Upper lobe of left lung (tissue), 4 donors: ENCODE data around the gene NFASC.

ENCODE experiments used
- CTCF ChIP-seq, 6 experiments: fragments of 450-650 bp in 4 of 6; fragments of 200-600 bp in 2 of 6; sonication (generic) in 2 of 6; IDR thresholded peaks; one replicate each; pipeline ENCODE4 v1.5.1; 2016 to 2019; ENCODE audit warnings: antibody characterized with exemption in 6 of 6
- POLR2A ChIP-seq, 4 donors: fragments of 450-650 bp; IDR thresholded peaks; one replicate each; pipeline ENCODE4 v1.5.1; 2016 to 2017; ENCODE audit warnings: antibody characterized with exemption in 4 of 4, mild to moderate bottlenecking in 2 of 4

GRCh38 chr1:204975568-204976235 is 105.0 kb downstream of the NFASC start:
- TF ChIP-seq CTCF (IDR thresholded peaks at IDR 0.05) (peak; percentile 64 to 77 (median 73)), POLR2A (IDR thresholded peaks at IDR 0.05) (no peak)
